Neural cell (in vitro differentiated cells): ENCODE data around the gene IL10.

ENCODE experiments used
- CTCF ChIP-seq: fragments of 450-650 bp; IDR thresholded peaks from 2 replicates; pipeline ENCODE4 v1.5.1; 2014; ENCODE audit warnings: antibody characterized with exemption, mild to moderate bottlenecking, moderate library complexity; ENCODE audit not compliant: poor library complexity, severe bottlenecking
- EP300 ChIP-seq: fragments of 450-650 bp; conservative IDR thresholded peaks from 2 replicates; pipeline ENCODE4 v1.6.1; 2014; ENCODE audit warnings: antibody characterized with exemption, mild to moderate bottlenecking, moderate library complexity; ENCODE audit not compliant: poor library complexity, severe bottlenecking
- EZH2 ChIP-seq: fragments of 200-600, 300-800 bp; shearing (Covaris generic), sonication (generic); IDR thresholded peaks from 2 replicates; pipeline ENCODE4 v1.6.1; 2014; ENCODE audit warnings: antibody characterized with exemption, low read length, borderline replicate concordance, mild to moderate bottlenecking; ENCODE audit not compliant: insufficient read depth, poor library complexity, severe bottlenecking
- POLR2AphosphoS5 ChIP-seq: IDR thresholded peaks from 2 replicates; pipeline ENCODE4 v1.6.1; 2012
- RAD21 ChIP-seq: fragments of 450-650 bp; conservative IDR thresholded peaks from 2 replicates; pipeline ENCODE4 v1.6.1; 2014; ENCODE audit warnings: antibody characterized with exemption, mild to moderate bottlenecking, moderate library complexity
- REST ChIP-seq: IDR thresholded peaks from 2 replicates; pipeline ENCODE4 v1.6.1; 2012; ENCODE audit warnings: borderline replicate concordance
- SMC3 ChIP-seq: fragments of 450-650 bp; conservative IDR thresholded peaks from 2 replicates; pipeline ENCODE4 v1.6.1; 2014; ENCODE audit warnings: antibody characterized with exemption, mild to moderate bottlenecking, moderate library complexity; ENCODE audit not compliant: poor library complexity
- TAF1 ChIP-seq: IDR thresholded peaks from 2 replicates; pipeline ENCODE4 v1.6.1; 2012; ENCODE audit warnings: low read depth

DNA sequence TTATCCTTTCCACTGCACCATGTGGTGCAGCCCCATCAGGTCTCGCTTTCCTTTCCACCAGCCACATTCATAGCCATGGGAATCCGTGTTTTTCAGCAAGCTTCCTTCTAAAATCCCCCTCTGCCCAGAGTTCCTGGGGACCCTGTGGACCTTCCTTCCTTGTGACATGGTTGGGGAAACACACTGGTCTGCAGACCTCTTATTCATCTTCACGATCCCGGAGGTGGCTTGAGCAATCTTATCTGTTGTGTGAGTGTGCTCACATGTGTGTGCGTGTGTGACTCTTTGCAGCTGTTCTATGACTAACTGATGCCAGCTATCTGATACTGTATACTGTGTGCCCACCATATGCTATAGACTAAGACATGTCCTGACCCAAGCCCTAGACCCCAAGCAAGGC lies 15.6 kb upstream of the IL10 start:
- TF ChIP-seq TAF1 (no peak), CTCF (no peak), RAD21 (no peak), EZH2 (no peak), EP300 (no peak), SMC3 (no peak), POLR2AphosphoS5 (no peak), REST (no peak)
